Prostate gland (tissue), 2 donors: ENCODE measurements around the gene ZNF134. TPM values are rescaled to one million over a fixed set of nuclear protein-coding genes. Genes with fewer than 3 reads are reported as not detected.

Source experiments
- DNase-seq: peaks from one replicate; pipeline ENCODE4 v3.0.0-alpha.2; 2019; ENCODE audit warnings: low spot score
- H3K27ac ChIP-seq, 2 donors: fragments of 200-600 bp; sonication (generic); 2 replicates each; pipeline ENCODE4 v1.5.1; 2017 to 2019
- H3K27me3 ChIP-seq: fragments of 200-600 bp; sonication (generic); replicated peaks from 2 replicates; pipeline ENCODE4 v1.5.1; 2019; ENCODE audit not compliant: insufficient read depth
- H3K36me3 ChIP-seq, 2 donors: fragments of 200-600 bp; sonication (generic); 1 replicate in 1 of 2; 2 replicates in 1 of 2; pipeline versions ENCODE4 v1.5.1 to v1.8.1; 2017 to 2019
- H3K4me1 ChIP-seq: fragments of 200-600 bp; sonication (generic); replicated peaks from 2 replicates; pipeline ENCODE4 v1.5.1; 2019
- H3K4me3 ChIP-seq, 2 donors: fragments of 200-600 bp; sonication (generic); 2 replicates each; pipeline ENCODE4 v1.5.1; 2017 to 2019
- H3K9me3 ChIP-seq: fragments of 200-600 bp; sonication (generic); 2 replicates; pipeline ENCODE4 v1.5.1; 2017
- CTCF ChIP-seq, 4 experiments: fragments of 200-600 bp in 2 of 4; fragments of 450-650 bp in 2 of 4; sonication (generic) in 2 of 4; IDR thresholded peaks; 1 replicate in 3 of 4; 2 replicates in 1 of 4; pipeline ENCODE4 v1.5.1; 2016 to 2019; ENCODE audit warnings: antibody characterized with exemption in 4 of 4, mild to moderate bottlenecking in 2 of 4, moderate library complexity in 2 of 4
- POLR2A ChIP-seq: fragments of 450-650 bp; IDR thresholded peaks from one replicate; pipeline ENCODE4 v1.6.1; 2016; ENCODE audit warnings: antibody characterized with exemption, mild to moderate bottlenecking
- POLR2AphosphoS5 ChIP-seq: sonication (generic); formaldehyde crosslinking; IDR thresholded peaks from one replicate; pipeline ENCODE4 v1.6.1; 2017; ENCODE audit warnings: antibody characterized with exemption
- WGBS: methylation state at CpG from one replicate; pipeline ENCODE4 v1.1.5; 2018; 5-methylcytosine and 5-hydroxymethylcytosine counted together
- intact Hi-C: fragments of 100-400 bp; cut with DNase I; formaldehyde crosslinking; loops from one replicate; pipeline ENCODE4 v1.14.2; 2022
- total RNA-seq, 2 donors: library from RNA; depleted of rRNA; stranded (reverse); fragments of >200 nt; gene quantifications; one replicate each; pipeline ENCODE4 v1.1.0, GENCODE V29; 2016

The ZNF134 gene
- total RNA-seq, 2 donors from 2014 or later: 18.3 to 25.8 TPM

DNA sequence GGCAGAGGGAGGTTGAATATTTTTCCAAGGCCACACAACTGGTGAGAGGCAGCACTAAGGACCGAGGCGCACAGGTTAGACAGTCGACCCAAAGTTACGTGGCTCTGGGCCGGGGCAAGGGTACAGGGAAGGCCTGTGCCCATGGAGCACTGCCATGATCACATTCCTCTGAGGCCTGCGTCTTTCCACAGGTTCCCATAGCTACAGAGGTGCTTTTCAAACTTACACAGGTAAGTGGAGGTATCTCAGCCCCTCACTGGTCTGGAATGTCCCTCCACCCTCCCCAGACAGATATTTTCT is 19.7 kb downstream of the ZNF134 start:
- WGBS: 42% methylated on average over 6 of the region's 6 CpGs
- no peaks in the 10 kb centered on the region for H3K27me3 ChIP-seq
- DNase-seq: no peak
- H3K27ac ChIP-seq: peak overlapping the region; percentile 77 to 84
- H3K4me3 ChIP-seq: peak overlapping the region; percentile 78 to 84
- H3K4me1 ChIP-seq: peaks cover 5% of the 10 kb centered on the region
- intact Hi-C loops: no loop called here
- TF ChIP-seq CTCF (IDR thresholded peaks at IDR 0.05) (no peak), POLR2A (no peak), POLR2AphosphoS5 (no peak)
- H3K9me3 ChIP-seq: no peaks in the 10 kb centered on the region
- no peaks in the 10 kb centered on the region for H3K36me3 ChIP-seq

DNA sequence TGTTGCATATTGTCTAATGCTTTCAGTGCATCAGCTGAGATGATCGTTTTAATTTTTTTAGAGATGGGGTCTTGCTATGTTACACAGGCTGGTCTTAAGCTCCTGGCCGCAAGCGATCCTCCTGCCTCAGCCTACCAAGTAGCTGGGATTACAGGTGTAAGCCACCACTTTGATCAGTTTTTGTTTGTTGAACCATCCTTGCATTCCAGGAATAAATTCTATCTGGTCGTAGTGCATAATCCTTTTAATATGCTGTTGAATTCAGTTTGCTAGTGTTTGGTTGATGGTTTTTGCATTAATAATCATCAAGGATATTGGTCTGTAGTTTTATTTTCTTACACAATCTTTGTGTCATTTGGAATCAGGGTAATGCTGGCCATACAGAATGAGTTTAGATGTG is 23.3 kb downstream of the ZNF134 start:
- 99% methylated on average over 4 of the region's 4 CpGs for WGBS
- Histone ChIP-seq H3K4me1 (peaks cover 5% of the 10 kb centered on the region), H3K27me3 (no peaks in the 10 kb centered on the region), H3K4me3 (no peak overlapping the region), H3K9me3 (no peaks in the 10 kb centered on the region), H3K27ac (no peak overlapping the region), H3K36me3 (peaks cover 12 to 25% of the 10 kb centered on the region in 2 donors)
- intact Hi-C loops: no loop called here
- no peak for DNase-seq
- TF ChIP-seq POLR2AphosphoS5 (no peak), POLR2A (no peak), CTCF (IDR thresholded peaks at IDR 0.05) (no peak)

GRCh38 chr19:57641715-57642234 is 27.7 kb downstream of the ZNF134 start:
- DNase-seq: no peak
- no peak for TF ChIP-seq POLR2AphosphoS5
- no peak for TF ChIP-seq POLR2A
- TF ChIP-seq CTCF (IDR thresholded peaks at IDR 0.05): no peak
- Histone ChIP-seq H3K27me3 (no peaks in the 10 kb centered on the region), H3K27ac (peak overlapping the region in 1 of 2 donors; percentile 58), H3K4me3 (no peak overlapping the region), H3K9me3 (no peaks in the 10 kb centered on the region), H3K36me3 (peaks cover 12 to 25% of the 10 kb centered on the region in 2 donors), H3K4me1 (no peaks in the 10 kb centered on the region)
- 91% methylated on average over 4 of the region's 4 CpGs for WGBS
- intact Hi-C loops: no loop called here

GRCh38 chr19:57642396-57643046 is 28.5 kb downstream of the ZNF134 start:
- Histone ChIP-seq H3K4me3 (no peak overlapping the region), H3K4me1 (no peaks in the 10 kb centered on the region), H3K27me3 (no peaks in the 10 kb centered on the region), H3K36me3 (peaks cover 12 to 25% of the 10 kb centered on the region in 2 donors), H3K9me3 (no peaks in the 10 kb centered on the region), H3K27ac (peak overlapping the region in 1 of 2 donors; percentile 58)
- WGBS: 57% methylated on average over 4 of the region's 4 CpGs
- DNase-seq: peak; percentile 58
- TF ChIP-seq POLR2A (no peak), POLR2AphosphoS5 (peak; percentile 68)
- intact Hi-C loops: no loop called here

- no peak overlapping the region for H3K27ac ChIP-seq
- no peaks in the 10 kb centered on the region for H3K4me1 ChIP-seq
- no peak overlapping the region for H3K4me3 ChIP-seq
- H3K36me3 ChIP-seq: peaks cover 12 to 25% of the 10 kb centered on the region in 2 donors
- intact Hi-C loops: no loop called here
- no peak for TF ChIP-seq POLR2AphosphoS5
- no peak for TF ChIP-seq CTCF (IDR thresholded peaks at IDR 0.05)
- TF ChIP-seq POLR2A: no peak
- DNase-seq: no peak
- no peaks in the 10 kb centered on the region for H3K27me3 ChIP-seq
- H3K9me3 ChIP-seq: no peaks in the 10 kb centered on the region
Measured at GRCh38 chr19:57643734-57644133, 29.7 kb downstream of the ZNF134 start.
